GM23248 (cell line): ENCODE measurements around the gene ZFAND2B.
"Not testable (repeated sequence)": the region's sequence is repeated elsewhere in the genome, so short reads cannot be mapped to it uniquely, and the experiment has no call there.

Experiments
- EZH2 ChIP-seq: fragments of 200-600 bp; sonication (generic); IDR thresholded peaks from 2 replicates; pipeline ENCODE4 v1.6.1; 2018; ENCODE audit warnings: antibody characterized with exemption, mild to moderate bottlenecking; ENCODE audit not compliant: insufficient read depth, poor library complexity, severe bottlenecking
- EZH2phosphoT487 ChIP-seq: fragments of 200-600 bp; sonication (generic); IDR thresholded peaks from 2 replicates; pipeline ENCODE4 v1.6.1; 2018; ENCODE audit warnings: antibody characterized with exemption, moderate library complexity, mild to moderate bottlenecking, low read depth; ENCODE audit not compliant: insufficient read depth

DNA sequence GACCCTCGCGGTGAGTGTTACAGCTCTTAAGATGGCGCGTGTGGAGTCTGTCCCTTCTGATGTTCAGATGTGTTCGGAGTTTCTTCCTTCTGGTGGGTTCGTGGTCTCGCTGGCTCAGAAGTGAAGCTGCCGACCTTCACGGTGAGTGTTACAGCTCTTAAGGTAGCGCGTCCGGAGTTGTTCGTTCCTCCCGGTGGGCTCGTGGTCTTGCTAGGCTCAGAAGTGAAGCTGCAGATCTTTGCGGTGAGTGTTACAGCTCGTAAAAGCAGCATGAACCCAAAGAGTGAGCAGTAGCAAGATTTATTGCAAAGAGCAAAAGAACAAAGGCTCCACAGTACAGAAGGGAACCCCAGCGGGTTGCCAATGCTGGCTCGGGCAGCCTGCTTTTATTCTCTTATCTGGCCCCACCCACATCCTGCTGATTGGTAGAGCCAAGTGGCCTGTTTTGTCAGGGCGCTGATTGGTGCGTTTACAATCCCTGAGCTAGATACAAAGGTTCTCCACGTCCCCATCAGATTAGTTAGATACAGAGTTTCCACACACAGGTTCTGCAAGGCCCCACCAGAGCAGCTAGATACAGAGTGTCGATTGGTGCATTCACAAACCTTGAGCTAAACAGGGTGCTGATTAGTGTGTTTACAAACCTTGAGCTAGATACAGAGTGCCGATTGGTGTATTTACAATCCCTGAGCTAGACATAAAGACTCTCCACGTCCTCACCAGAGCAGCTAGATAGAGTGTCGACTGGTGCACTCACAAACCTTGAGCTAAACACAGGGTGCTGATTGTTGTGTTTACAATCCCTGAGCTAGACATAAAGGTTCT lies 5.9 kb upstream of the ZFAND2B start:
- not testable (repeated sequence) for TF ChIP-seq EZH2phosphoT487, EZH2
